IPS DF 4.7 (cell line): Measurements from ENCODE around the gene FLNB.

Experiments used
- DNase-seq: peaks from one replicate; pipeline ENCODE4 v3.0.0-alpha.2; 2013; ENCODE audit warnings: low spot score; ENCODE audit errors: extremely low read depth

FLNB gene

DNA sequence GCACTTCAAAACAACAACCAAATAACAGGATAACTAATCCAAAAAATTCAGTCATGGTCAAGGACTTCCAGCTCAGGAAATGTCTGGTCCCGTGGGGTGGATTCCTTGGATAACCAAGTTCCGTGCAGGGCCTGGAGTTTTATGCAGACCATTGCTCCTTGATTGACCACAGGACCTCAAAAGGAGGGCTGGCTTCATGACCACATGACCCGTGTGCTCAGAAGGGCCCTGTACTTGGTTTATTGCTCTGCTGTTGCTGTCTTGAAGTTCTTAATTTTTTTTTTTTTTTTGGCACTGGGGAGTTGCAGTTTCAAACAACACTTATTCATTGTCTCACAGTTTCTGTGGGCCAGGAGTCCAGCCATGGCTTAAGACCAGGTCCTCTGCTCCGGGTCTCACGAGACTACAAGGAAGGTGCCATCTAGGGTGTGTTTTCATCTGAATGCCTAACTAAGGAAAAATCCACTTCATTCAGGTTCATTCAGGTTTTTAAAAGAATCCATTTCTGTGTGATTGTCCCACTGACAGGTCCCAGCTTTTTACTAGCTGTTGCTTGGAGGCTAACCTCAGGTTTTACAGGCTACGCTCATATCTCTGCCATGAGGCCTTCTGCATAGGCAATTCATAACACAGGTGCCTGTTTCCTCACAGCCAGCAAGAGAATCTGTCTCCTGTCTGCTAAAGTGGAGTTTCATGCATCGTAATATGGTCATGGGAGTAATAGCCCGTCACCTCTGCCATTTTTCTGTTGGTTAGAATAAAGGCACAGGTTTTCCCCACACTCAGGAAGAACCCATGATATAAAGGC, 65.3 kb downstream of the FLNB start:
- no peak for DNase-seq

DNA sequence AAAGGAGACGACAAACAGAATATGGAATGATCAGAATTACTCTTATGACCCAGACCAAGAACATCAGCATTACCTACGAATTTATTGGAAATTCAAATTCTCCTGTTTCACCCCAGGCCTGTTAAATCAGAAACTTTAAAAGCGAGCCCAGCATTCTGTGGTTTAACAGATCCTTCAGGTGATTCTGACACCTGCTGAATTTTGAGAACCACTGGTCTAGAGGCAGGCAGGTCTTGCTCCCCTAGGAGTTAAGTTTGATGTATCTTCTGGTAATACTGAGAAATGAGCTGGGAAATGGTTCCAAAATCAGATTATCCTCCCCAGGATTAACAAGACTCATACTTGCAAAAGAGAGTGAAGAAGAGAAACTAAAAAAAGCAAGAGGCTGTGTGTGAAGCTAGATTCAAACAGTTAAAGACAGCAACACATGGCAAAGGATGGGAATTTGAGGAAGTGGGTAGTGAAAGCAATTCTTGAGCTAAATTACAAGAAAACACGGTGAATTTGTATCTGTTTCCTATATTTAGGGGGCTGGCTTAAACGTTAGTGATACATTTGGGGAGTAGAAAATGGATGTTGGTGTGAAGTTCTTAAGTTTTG, 66.0 kb downstream of the FLNB start:
- no peak for DNase-seq

DNA sequence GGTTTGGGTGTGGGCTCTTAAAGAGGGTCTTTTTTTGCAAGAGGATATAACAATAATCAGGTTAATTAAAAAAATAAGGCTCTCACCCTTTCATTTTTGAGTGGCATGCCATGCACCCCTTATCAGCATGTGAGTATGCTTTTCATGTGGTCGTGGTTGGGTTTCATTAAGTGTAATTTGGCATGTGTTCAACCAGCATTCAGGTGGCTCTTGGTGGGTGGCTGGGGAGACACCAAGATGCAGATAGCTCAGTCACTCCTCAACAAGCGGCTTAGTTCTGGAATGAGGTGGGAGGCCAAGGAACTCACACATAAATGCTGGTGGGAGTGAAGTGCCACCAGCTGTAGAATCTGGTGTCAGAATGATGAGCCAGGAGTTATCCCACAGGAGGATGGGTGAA, 66.8 kb downstream of the FLNB start:
- no peak for DNase-seq

- DNase-seq, result no peak
Measured at GRCh38 chr3:58077596-58078285, 69.5 kb downstream of the FLNB start.

GRCh38 chr3:58078610-58079009, 70.4 kb downstream of the FLNB start:
- no peak for DNase-seq

DNA sequence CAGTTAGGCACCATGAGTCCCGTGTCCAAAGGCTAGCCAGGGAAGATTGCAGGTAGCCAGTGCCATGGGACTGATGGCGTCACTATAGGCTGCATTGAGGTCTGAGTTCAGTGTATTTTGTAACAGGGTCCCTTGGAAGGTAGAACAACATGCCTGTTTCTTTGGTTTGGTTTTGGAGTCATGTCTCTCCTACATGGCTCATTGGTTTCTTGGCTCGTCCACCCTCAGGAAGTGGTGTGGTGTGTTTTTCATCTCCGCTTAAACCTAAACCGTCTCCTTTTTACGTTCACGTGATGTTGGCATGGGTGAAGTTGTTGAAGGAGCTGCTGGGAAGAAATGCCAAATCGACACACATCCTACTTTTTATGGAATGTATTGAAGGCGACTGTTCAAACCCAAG, 71.6 kb downstream of the FLNB start:
- DNase-seq, result no peak

DNA sequence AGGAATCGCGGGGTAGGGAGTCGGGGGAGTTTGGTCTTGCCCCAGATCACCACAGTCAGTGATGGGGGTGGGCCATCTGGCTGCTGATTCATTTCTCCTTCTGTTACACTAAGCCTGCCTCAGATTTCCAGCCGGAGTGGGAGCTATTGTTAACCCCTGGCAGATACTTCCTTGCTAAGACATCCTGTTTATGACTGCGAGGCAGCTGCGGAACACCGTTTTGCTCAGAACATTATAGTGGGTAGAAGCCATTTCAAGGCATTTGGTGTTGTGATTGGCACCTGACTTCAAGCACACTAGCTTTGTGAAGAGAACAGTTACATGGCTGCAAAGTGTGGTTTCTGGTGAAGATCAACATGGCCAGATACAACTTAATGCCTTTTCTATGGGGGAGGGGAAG, 73.8 kb downstream of the FLNB start:
- DNase-seq, result no peak

GRCh38 chr3:58084166-58084565, 75.9 kb downstream of the FLNB start:
- DNase-seq, result no peak

DNA sequence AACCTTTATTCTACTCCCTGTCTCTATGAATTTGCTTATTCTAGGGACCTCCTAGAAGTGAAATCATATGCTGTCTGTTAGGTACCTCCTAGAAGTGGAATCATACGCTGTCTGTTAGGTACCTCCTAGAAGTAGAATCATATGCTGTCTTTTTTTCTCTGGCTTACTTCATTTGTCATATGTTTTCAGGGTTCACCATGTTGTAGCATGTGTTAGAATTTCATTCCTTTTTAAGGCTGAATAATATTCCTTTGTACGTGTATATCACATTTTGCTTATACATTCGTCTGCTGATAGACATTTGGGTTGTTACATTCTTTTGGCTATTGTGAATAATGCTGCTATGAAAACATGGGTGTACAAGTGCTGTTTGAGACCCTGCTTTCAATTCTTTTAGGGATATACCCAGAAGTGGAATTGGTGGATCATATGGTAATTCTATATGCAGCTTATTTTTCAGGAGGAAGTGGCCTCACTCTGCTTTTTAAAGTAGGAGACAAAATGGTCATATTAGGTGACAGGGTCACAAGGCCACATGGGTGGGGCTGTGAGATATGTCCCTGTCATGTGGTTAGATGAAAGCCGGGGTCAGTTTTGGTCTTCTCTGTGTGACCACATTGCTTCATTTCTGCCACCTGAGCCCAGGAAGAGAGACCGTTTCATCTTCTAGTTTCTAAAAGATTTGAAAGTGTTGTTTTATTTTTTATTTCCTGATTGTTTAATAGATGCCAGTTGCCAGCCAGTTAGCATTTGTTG, 76.7 kb downstream of the FLNB start:
- DNase-seq, result no peak

DNA sequence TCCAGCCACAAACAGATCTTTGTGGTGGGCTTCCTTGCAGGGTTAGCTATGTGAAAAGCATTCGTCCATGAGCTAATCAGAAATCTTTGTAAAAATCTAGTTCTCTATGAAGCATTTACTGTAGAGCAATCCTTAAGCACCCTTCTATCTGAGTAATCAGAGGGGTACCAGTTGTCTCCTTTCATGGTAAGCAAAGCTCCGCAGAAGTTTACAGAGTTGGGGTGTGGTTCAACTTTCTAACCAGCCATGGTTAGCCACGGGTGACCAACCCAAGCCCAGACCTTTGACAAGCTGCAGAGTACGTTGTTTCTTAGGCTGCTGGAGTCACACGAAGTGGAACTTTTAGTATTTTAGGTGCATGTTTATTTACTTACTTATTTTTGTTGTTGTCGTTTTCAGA, 77.4 kb downstream of the FLNB start:
- no peak for DNase-seq

DNA sequence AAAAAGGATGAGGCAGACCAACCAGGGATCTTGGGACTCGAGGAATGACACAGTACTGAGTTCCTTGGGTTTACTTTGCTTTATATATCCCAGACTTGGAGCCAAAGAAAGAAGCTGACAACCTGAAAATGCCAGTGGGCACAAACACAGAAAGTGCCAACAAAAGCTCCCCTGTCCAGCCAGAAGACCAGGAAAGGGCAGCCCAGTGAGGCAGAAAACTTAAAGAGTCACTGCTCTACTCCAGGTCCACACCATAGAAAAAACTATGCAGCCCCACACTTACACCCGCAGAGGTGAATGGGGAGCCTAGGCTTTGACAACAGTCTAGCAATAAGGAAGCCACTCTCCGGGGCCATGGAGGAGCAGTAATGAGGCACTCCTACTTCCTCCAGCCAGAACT, 80.3 kb downstream of the FLNB start:
- no peak for DNase-seq

DNA sequence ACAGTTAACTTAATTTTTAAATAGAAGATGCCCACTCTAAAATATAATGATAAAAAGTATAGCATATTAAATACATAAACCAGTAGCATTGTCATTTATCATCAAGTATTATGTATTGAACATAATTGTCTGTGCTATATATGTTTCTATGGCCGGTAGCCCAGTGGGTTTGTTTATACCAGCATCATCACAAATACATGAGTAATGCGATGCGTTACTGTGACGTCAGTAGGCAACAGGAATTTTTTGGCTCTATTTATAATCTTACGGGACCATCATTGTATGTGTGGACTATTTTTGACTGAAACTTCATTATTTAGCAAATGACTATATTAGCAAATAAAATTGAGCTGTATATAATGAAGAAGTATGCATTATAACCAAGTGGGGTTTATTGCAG, 82.1 kb downstream of the FLNB start:
- no peak for DNase-seq

- no peak for DNase-seq
Measured at GRCh38 chr3:58092521-58092920, 84.3 kb downstream of the FLNB start.

DNA sequence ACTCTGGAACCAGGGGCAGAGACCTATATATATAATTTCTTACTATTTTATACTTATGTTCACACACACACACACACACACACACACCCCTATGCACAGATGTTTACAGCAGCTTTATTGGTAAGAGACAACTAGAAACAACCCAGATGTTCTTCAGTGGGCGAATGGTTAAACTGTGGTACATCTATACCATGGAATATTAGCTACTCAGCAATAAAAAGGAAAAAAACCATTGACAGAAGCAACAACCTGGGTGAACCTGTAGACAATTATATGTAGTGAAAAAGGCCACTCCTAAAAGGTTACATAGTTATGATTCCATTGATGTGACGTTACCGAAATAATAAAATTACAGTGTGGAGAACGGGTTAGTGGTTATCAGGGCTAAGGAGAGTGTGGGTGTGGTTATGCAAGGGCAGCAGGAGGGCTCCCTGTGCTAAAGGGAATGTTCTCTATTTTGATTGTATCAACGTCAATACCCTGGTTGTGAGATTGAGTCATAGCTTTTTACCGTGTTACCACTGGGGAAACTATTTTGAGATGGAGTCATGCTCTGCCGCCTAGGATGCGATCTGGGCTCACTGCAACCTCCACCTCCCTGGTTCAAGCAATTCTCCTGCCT, 85.5 kb downstream of the FLNB start:
- no peak for DNase-seq

DNA sequence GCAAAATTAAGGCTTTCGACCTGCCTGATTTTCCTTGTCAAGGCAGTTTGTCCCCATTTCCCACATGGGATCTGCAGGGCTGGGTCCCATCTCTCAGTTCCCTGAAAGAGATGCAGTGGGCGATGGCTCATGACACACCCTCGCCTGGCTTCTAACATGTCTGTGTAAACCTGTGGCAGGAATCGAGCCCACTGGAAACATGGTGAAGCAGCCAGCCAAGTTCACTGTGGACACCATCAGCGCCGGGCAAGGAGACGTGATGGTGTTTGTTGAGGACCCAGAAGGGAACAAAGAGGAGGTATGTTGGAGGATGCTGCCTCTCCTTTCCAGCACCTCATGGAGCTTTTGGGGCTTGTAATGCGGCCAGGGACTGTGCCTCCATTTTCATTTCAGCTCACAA, 86.4 kb downstream of the FLNB start:
- no peak for DNase-seq

GRCh38 chr3:58095603-58096138, 87.4 kb downstream of the FLNB start:
- DNase-seq, result no peak

DNA sequence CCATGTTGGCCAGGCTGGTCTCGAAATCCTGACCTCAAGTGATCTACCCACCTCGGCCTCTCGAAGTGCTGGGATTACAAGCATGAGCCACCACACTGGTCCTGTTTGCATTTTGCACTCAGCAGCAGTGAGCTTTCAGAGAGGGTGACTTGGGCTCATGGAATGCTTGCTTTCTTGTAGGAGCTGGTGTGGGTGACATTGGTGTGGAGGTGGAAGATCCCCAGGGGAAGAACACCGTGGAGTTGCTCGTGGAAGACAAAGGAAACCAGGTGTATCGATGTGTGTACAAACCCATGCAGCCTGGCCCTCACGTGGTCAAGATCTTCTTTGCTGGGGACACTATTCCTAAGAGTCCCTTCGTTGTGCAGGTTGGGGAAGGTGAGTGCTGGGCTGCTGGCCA, 90.3 kb downstream of the FLNB start:
- DNase-seq, result no peak

DNA sequence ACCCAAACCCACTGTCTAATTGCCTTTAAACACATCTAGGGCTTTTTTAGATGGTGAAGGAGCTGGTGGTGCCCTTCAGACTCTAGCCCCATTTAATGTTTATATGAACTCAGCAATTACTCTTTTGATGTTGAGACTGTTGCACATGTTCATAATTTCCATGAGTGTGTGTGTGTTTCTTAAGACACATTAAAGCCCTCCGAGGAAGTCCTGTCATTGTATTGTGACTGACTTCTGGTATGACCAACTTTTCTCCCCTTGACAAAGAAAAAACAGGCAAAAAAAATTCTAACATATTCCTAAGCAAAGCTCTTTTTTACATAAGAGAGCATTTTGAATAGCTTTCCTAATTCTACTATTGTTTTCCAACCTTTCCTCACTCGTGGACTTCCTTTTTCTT, 91.6 kb downstream of the FLNB start:
- no peak for DNase-seq

- DNase-seq, result no peak
Measured at GRCh38 chr3:58101499-58102389, 93.5 kb downstream of the FLNB start.

DNA sequence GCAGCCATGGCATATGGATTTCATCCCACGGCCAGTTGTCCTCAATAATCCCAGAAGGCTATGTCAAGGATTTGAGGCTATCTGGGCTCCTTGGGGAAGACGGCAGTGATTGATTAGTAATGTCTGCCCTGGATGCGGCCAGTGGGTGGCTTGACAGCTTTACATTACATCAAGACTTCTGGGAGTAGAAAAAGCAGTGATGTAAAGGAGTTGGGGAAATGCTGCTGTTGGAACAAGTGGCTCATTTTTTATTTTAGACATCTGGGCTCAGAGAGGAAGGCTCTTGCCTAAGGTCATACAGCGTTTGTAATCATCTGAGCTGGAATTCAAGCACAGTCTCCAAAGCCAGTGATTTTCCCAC, 94.1 kb downstream of the FLNB start:
- DNase-seq, result no peak
